HG03521 (cell line): ENCODE data around the gene DHX58.

Experiments used
- ATAC-seq: cut with Tn5 transposase; IDR thresholded peaks from one replicate; pipeline ENCODE4 v1.9.1; 2021; ENCODE audit warnings: mild to moderate bottlenecking, moderate library complexity; ENCODE audit not compliant: unreplicated experiment

Gene DHX58

GRCh38 chr17:42130310-42130936 lies 17.9 kb upstream of the DHX58 start:
- ATAC-seq: no peak

DNA sequence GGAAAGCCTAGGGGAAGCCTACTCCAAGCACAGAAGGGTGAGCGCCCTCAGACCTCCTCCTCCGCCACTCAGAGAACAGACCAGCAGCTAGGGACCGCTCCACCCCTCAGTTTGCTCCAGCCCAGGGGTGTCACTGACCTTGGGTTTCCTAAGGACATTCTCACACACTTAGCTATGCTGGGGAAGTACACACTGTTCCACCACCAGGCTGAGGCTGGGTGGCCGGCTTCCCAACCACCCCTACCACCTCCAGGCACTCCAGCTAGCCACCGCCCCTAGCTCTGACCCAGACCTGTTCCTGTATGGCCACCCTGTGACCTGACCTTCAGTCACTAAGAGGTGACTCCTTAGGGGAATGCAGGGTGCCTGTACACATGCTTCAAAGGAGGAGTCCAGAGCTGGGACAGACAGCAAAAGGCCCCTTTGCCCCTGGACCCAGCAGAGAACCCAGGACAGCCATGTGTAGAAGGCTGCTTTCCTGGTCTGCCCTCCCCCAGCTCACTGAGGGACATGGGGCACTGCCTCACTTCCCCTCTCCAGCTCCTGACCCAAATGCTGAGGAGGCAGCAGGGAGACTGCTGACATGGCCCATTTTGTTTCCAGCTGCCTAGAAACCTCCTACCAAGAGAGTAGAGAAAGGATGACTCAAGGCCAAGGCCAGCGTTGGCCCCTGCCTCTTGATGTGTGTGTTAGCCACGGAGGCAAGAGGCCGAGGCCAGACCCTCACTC lies 16.8 kb upstream of the DHX58 start:
- ATAC-seq: no peak

DNA sequence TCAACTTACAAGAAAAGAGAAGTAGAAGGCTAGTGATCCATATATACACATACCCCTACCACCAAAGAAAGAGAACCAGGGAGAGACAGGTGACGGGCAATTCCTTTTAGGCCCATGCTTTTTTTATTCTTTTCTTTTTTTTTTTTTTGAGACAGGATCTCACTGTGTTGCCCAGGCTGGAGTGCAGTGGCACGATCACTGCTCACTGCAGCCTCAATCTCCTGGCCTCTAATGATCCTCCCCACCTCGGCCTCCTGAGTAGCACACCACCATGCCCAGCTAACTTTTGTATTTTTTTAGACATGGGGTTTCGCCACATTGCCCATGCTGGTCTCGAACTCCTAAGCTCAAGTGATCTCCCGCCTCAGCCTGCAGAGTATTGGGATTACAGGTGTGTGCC lies 14.9 kb upstream of the DHX58 start:
- no peak for ATAC-seq

GRCh38 chr17:42126836-42127235 lies 14.3 kb upstream of the DHX58 start:
- ATAC-seq: no peak

DNA sequence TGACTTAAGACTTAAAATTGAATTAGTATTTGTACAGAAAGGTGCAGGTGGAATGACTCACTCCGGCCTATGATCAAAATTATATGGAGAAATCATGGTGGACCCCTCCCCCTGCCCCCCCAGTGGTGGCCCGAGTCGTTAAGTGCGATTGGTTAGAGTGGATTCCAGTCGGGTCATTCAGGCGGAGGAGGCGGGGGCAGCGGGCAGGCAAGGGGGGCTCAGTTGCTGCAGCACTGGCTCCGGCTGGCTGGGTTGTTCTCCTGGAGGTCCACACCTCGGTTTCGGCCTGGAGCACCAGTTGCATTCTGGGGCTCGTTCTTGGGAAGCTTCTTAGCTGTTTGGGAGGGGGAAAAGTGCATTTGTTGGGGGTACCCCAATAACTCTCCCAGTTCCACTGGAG lies 13.1 kb upstream of the DHX58 start:
- ATAC-seq: no peak

DNA sequence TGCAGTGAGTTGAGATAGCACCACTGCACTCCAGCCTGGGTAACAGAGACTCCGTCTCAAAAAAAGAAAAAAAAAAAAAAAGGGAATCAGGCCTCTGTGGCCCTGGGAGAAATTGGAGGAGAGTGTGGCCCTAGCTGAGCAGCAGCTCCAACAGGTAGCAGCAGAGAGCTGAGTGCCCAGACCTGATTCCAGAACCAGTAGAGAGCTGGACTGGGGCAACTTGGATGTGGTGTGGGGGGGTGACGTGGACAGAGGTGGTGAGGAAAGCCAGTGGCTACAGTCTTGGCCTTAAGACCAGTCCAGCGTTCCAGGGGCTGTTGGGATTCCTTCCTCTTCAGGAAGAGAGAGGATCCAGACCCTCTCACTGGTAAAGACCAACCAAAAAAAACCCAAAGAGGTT lies 11.7 kb upstream of the DHX58 start:
- no peak for ATAC-seq

GRCh38 chr17:42122371-42123303 lies 10.1 kb upstream of the DHX58 start, which contains the start of gene HSPB9:
TSS of gene HSPB9 (plus strand) at chr17:42122804. CDS start at chr17:42122851, 47 bp downstream.
- ATAC-seq: no peak

- no peak for ATAC-seq
Observed at GRCh38 chr17:42120770-42121769, 8.6 kb upstream of the DHX58 start, which contains the start of gene KAT2A. TSS of gene KAT2A (minus strand) at chr17:42121367. CDS start at chr17:42121304, 63 bp downstream.

DNA sequence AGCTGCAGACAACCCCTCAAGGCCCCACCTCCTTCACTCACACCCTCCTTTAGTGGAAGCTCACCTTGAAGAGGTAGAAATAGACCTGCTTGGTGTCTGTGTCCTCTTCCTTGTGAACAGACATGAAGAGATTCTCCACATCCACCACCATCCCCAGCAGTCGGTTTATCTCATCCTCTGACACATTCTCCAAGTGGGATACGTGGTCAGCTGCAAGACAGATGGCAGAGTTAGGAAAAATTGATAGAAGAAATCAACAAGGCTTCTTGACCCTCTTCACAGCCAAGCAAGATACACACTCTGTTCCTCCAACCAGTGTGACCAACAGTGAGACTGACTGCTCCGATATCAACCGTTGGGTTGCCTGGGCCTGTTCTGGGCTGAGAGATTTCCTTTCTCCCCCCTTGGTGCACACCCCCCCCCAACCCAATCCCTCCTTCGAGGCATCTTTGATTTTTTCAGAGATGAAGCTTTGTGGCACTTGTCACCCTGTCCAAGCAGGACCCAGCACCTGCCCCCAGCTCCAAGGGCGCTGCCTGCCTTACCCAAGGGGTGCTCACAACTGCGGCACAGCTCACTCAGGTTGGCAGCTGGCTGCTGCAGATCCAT lies 7.8 kb upstream of the DHX58 start:
- ATAC-seq: no peak

DNA sequence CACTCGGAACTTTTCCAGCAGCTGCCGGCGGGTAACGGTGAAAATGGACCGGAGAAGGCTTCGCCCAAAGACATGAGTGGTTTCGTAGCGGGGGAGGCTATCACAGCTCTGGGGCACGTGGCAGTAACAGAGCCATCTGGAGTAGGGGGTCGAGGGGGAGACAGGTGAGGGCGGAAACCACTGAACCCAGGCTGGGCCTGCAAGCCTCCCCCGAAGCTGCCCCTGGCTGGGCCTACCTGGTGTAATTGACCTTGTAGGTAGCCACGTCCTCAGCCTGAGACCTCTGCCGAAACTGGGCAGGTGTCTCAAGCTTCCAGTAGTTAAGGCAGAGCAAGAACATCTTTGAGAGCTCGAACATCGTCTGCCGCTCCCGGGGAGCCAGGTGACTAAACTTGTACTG lies 6.8 kb upstream of the DHX58 start:
- no peak for ATAC-seq

- no peak for ATAC-seq
Observed at GRCh38 chr17:42118545-42118944, 6.0 kb upstream of the DHX58 start.

DNA sequence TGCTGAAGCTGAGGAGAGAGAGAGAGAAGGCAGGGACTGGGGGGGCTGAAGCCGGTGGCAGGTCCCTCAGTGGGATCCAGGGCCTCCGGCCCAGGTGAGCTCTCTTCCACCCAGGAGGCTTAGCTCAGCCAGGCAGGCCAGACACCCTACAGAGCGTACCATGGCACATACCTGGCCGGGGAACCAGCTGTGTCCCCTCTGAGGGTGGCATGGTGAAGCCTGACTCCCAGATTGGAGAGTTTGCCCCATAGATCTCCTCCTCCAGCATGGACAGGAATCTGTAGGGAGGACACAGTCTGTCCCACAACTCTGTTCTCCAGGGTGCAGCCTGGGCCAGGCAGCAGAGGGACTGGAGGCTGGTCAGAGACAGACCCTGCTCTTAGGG lies 5.6 kb upstream of the DHX58 start:
- no peak for ATAC-seq

GRCh38 chr17:42117397-42118125 lies 5.0 kb upstream of the DHX58 start:
- ATAC-seq: no peak

GRCh38 chr17:42116705-42117396 lies 4.3 kb upstream of the DHX58 start:
- no peak for ATAC-seq

DNA sequence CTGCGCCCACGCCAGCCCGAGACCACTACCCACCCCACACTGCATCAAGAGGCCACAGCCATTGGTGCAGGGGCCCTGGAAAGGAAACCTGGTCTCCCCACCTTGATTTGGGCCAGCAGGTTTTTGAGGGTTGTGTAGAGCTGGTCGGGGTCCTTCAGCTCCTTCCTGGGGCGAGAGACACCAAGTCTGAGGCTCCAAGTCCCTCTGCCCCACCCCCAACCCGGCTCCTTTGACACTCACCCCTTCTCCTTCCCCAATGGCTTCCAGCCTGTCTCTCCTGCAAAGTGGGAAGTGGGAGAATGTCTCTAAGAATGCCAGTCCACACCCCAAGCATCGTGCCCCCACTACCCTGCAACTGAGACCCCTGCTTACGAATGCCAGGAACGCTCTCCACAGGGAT lies 1.6 kb upstream of the DHX58 start:
- no peak for ATAC-seq

- no peak for ATAC-seq
Observed at GRCh38 chr17:42113293-42114069, 967 bp upstream of the DHX58 start.

GRCh38 chr17:42111871-42112551 lies 503 bp downstream of the DHX58 start:
- ATAC-seq: peak; percentile 10
